ENCODE results near the gene MSI2.

MSI2 gene

GRCh38 chr17:57319806-57320205 is 63.5 kb downstream of the MSI2 start:
- DNase-seq (ENCODE audit: low spot score), result no peak

- DNase-seq (ENCODE audit: low spot score), result no peak
Measured at GRCh38 chr17:57323391-57323790, 67.1 kb downstream of the MSI2 start.

GRCh38 chr17:57324060-57324459 is 67.7 kb downstream of the MSI2 start:
- no peak for DNase-seq (ENCODE audit: low spot score)

- no peak for DNase-seq (ENCODE audit: low spot score)
Measured at GRCh38 chr17:57324631-57325030, 68.3 kb downstream of the MSI2 start.

- DNase-seq (ENCODE audit: low spot score), result no peak
Measured at GRCh38 chr17:57326336-57326735, 70.0 kb downstream of the MSI2 start.

- DNase-seq (ENCODE audit: low spot score), result no peak
Measured at GRCh38 chr17:57326764-57327163, 70.4 kb downstream of the MSI2 start.

- no peak for DNase-seq (ENCODE audit: low spot score)
Measured at GRCh38 chr17:57327176-57327970, 71.0 kb downstream of the MSI2 start.

GRCh38 chr17:57328109-57328882 is 72.0 kb downstream of the MSI2 start:
- DNase-seq (ENCODE audit: low spot score), result no peak

- DNase-seq (ENCODE audit: low spot score), result no peak
Measured at GRCh38 chr17:57329380-57330214, 73.3 kb downstream of the MSI2 start.

- DNase-seq (ENCODE audit: low spot score), result no peak
Measured at GRCh38 chr17:57330587-57330986, 74.3 kb downstream of the MSI2 start.

- DNase-seq (ENCODE audit: low spot score), result no peak
Measured at GRCh38 chr17:57331423-57331822, 75.1 kb downstream of the MSI2 start.

- no peak for DNase-seq (ENCODE audit: low spot score)
Measured at GRCh38 chr17:57332501-57332900, 76.2 kb downstream of the MSI2 start.

GRCh38 chr17:57335195-57335792 is 79.0 kb downstream of the MSI2 start:
- no peak for DNase-seq (ENCODE audit: low spot score)

GRCh38 chr17:57337390-57337789 is 81.1 kb downstream of the MSI2 start:
- no peak for DNase-seq (ENCODE audit: low spot score)

GRCh38 chr17:57338257-57338914 is 82.1 kb downstream of the MSI2 start:
- DNase-seq (ENCODE audit: low spot score), result no peak

- DNase-seq (ENCODE audit: low spot score), result no peak
Measured at GRCh38 chr17:57340160-57340981, 84.0 kb downstream of the MSI2 start.

- DNase-seq (ENCODE audit: low spot score), result no peak
Measured at GRCh38 chr17:57341611-57342540, 85.6 kb downstream of the MSI2 start.

GRCh38 chr17:57342963-57343589 is 86.8 kb downstream of the MSI2 start:
- DNase-seq (ENCODE audit: low spot score), result no peak

GRCh38 chr17:57343717-57344116 is 87.4 kb downstream of the MSI2 start:
- DNase-seq (ENCODE audit: low spot score), result no peak
